ENCODE measurements around the gene SEPHS1. TPM values are rescaled to one million over a fixed set of nuclear protein-coding genes. Genes with fewer than 3 reads are reported as not detected.

SEPHS1 gene
- total RNA-seq, 1 donor from 2014 or later: 127 TPM

DNA sequence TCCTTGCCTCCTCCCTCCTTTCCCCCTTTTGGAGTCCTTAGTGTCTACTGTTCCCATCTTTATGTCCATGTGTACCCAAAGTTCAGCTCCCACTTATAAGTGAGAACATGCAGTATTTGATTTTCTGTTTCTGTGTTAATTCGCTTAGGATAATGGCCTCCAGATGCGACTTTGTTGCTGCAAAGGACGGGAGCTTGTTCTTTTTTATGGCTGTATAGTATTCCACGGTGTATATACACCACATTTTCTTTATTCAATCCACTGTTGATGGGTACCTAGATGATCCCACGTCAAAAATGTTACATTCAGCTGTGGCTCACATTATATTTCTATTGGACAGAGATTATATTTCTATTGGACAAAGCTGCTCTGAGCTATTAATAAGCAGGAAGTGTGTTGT lies 24.4 kb upstream of the SEPHS1 start:
- no peak for TF ChIP-seq CTCF (IDR thresholded peaks at IDR 0.05; ENCODE audit: unreplicated experiment)
- Mint-ChIP-seq H3K27me3 (no peaks in the 10 kb centered on the region), H3K4me3 (ENCODE audit: low read depth) (no peak overlapping the region), H3K9me3 (ENCODE audit: low read depth) (no peaks in the 10 kb centered on the region), H3K36me3 (ENCODE audit: insufficient read depth) (no peaks in the 10 kb centered on the region), H3K27ac (no peak overlapping the region), H3K4me1 (ENCODE audit: low read depth) (no peaks in the 10 kb centered on the region)
- DNase-seq (ENCODE audit: low spot score, unreplicated experiment): no peak

DNA sequence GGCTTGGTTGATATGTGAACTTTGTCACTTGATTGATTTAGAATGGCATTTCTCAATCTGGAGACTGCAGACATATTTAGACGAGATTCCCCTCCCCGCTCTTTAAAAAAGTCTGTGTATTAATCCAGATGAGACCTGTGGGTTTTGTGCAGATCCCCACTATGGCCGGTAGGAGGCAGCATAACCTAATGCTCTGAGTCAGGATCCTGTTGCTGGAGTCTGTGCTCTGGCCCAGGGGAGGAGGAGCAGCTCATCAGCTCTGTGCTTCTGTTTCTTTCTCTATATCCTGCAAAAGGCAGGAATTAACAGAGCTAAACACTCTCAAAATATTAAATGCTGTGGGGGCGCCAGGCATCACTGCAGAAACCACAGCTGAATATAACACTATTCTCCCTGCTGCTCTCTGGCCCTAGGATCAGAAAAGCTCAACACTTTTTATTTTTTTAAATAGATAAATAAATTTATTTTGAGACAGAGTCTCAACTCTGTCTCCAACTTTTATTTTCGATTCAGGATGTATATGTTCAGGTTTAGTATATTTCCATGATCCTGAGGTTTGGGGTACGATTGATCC lies 23.9 kb upstream of the SEPHS1 start:
- Mint-ChIP-seq H3K9me3 (ENCODE audit: low read depth) (no peaks in the 10 kb centered on the region), H3K4me3 (ENCODE audit: low read depth) (no peak overlapping the region), H3K4me1 (ENCODE audit: low read depth) (no peaks in the 10 kb centered on the region), H3K36me3 (ENCODE audit: insufficient read depth) (no peaks in the 10 kb centered on the region), H3K27me3 (no peaks in the 10 kb centered on the region), H3K27ac (no peak overlapping the region)
- peak; percentile 91 for TF ChIP-seq CTCF (IDR thresholded peaks at IDR 0.05; ENCODE audit: unreplicated experiment)
- DNase-seq (ENCODE audit: low spot score, unreplicated experiment): peak; percentile 51

DNA sequence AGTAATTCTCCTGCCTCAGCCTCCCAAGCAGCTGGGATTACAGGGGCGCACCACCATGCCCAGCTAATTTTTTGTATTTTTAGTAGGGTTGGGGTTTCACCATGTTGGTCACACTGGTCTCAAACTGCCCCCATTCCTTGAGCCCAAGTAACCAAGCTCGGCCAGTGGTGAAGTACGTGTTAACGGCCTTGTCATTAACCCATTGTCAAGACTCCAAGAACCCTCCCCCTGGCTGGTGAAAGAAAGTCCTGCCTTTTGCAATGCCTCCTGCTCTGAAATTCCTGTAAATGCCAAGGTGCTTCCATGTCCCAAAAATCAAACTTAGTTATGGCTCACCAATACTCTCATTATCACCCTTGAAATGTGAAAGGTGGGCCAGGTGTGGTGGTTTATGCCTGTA lies 18.8 kb upstream of the SEPHS1 start:
- Mint-ChIP-seq H3K4me3 (ENCODE audit: low read depth) (no peak overlapping the region), H3K36me3 (ENCODE audit: insufficient read depth) (no peaks in the 10 kb centered on the region), H3K27me3 (peaks cover 6% of the 10 kb centered on the region), H3K27ac (no peak overlapping the region), H3K4me1 (ENCODE audit: low read depth) (no peaks in the 10 kb centered on the region), H3K9me3 (ENCODE audit: low read depth) (no peaks in the 10 kb centered on the region)
- no peak for TF ChIP-seq CTCF (IDR thresholded peaks at IDR 0.05; ENCODE audit: unreplicated experiment)
- DNase-seq (ENCODE audit: low spot score, unreplicated experiment): no peak

DNA sequence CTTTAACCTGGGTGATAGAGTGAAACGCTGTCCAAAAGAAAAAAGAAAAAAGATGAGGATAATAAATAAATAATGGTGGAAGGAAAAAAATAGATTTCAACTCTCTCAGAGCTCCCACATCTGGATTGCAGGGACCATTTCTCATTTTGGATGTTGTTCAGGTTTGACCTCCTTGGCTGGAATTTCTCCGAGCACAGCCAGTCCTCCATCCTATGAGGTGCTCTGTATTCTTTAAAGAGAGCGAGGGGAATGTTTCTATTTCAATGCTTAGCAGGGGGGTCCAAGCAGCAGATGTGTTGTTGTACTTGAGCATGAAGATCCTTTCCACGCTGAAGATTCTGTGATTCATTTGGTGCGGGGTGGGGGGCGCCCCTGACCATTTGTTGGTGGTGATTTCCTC lies 17.7 kb upstream of the SEPHS1 start:
- H3K4me1 Mint-ChIP-seq (ENCODE audit: low read depth): no peaks in the 10 kb centered on the region
- H3K9me3 Mint-ChIP-seq (ENCODE audit: low read depth): no peaks in the 10 kb centered on the region
- H3K36me3 Mint-ChIP-seq (ENCODE audit: insufficient read depth): no peaks in the 10 kb centered on the region
- TF ChIP-seq CTCF (IDR thresholded peaks at IDR 0.05; ENCODE audit: unreplicated experiment): no peak
- H3K27ac Mint-ChIP-seq: no peak overlapping the region
- no peak for DNase-seq (ENCODE audit: low spot score, unreplicated experiment)
- peaks cover 6% of the 10 kb centered on the region for H3K27me3 Mint-ChIP-seq
- H3K4me3 Mint-ChIP-seq (ENCODE audit: low read depth): no peak overlapping the region

- H3K36me3 Mint-ChIP-seq (ENCODE audit: insufficient read depth): no peaks in the 10 kb centered on the region
- TF ChIP-seq CTCF (IDR thresholded peaks at IDR 0.05; ENCODE audit: unreplicated experiment): no peak
- H3K4me3 Mint-ChIP-seq (ENCODE audit: low read depth): no peak overlapping the region
- H3K9me3 Mint-ChIP-seq (ENCODE audit: low read depth): no peaks in the 10 kb centered on the region
- peaks cover 6% of the 10 kb centered on the region for H3K27me3 Mint-ChIP-seq
- H3K4me1 Mint-ChIP-seq (ENCODE audit: low read depth): no peaks in the 10 kb centered on the region
- DNase-seq (ENCODE audit: low spot score, unreplicated experiment): no peak
- no peak overlapping the region for H3K27ac Mint-ChIP-seq
Measured at GRCh38 chr10:13365243-13365642, 17.1 kb upstream of the SEPHS1 start.

All from progenitor cell of endocrine pancreas (in vitro differentiated cells).